ENCODE data around the gene RERE. TPM values are rescaled to one million over a fixed set of nuclear protein-coding genes. Genes with fewer than 3 reads are reported as not detected.

Gene RERE
- total RNA-seq, 2 donors from 2014 or later: 48.0 to 50.5 TPM

GRCh38 chr1:8435569-8436071 is 381.8 kb downstream of the RERE start:
- ATAC-seq (replicated peaks): no peak
- no peaks in the 10 kb centered on the region for H3K36me3 Mint-ChIP-seq (ENCODE audit: low read depth)
- H3K4me1 Mint-ChIP-seq: peaks cover 17% of the 10 kb centered on the region
- H3K27ac Mint-ChIP-seq: no peak overlapping the region
- H3K9me3 Mint-ChIP-seq: no peaks in the 10 kb centered on the region
- H3K4me3 Mint-ChIP-seq: no peak overlapping the region
- no peaks in the 10 kb centered on the region for H3K27me3 Mint-ChIP-seq

GRCh38 chr1:8434101-8434500 is 383.3 kb downstream of the RERE start:
- no peaks in the 10 kb centered on the region for H3K9me3 Mint-ChIP-seq
- no peak overlapping the region for H3K27ac Mint-ChIP-seq
- no peaks in the 10 kb centered on the region for H3K27me3 Mint-ChIP-seq
- H3K4me1 Mint-ChIP-seq: peaks cover 22% of the 10 kb centered on the region
- ATAC-seq (replicated peaks): no peak
- no peak overlapping the region for H3K4me3 Mint-ChIP-seq
- H3K36me3 Mint-ChIP-seq (ENCODE audit: low read depth): no peaks in the 10 kb centered on the region

GRCh38 chr1:8431784-8432183 is 385.7 kb downstream of the RERE start:
- peak overlapping the region; percentile 80 for H3K27ac Mint-ChIP-seq
- peaks cover 35% of the 10 kb centered on the region for H3K4me1 Mint-ChIP-seq
- H3K27me3 Mint-ChIP-seq: no peaks in the 10 kb centered on the region
- no peak overlapping the region for H3K4me3 Mint-ChIP-seq
- no peaks in the 10 kb centered on the region for H3K9me3 Mint-ChIP-seq
- no peak for ATAC-seq (replicated peaks)
- H3K36me3 Mint-ChIP-seq (ENCODE audit: low read depth): no peaks in the 10 kb centered on the region

- H3K4me3 Mint-ChIP-seq: peak overlapping the region; percentile 66
- no peaks in the 10 kb centered on the region for H3K9me3 Mint-ChIP-seq
- H3K27ac Mint-ChIP-seq: peak overlapping the region; percentile 80
- no peaks in the 10 kb centered on the region for H3K36me3 Mint-ChIP-seq (ENCODE audit: low read depth)
- H3K4me1 Mint-ChIP-seq: peaks cover 40% of the 10 kb centered on the region
- ATAC-seq (replicated peaks): peak; percentile 50
- H3K27me3 Mint-ChIP-seq: no peaks in the 10 kb centered on the region
Observed at GRCh38 chr1:8431019-8431418, 386.4 kb downstream of the RERE start.

- Mint-ChIP-seq H3K9me3 (no peaks in the 10 kb centered on the region), H3K4me3 (peak overlapping the region; percentile 66), H3K36me3 (ENCODE audit: low read depth) (no peaks in the 10 kb centered on the region), H3K4me1 (peaks cover 43% of the 10 kb centered on the region), H3K27ac (peak overlapping the region; percentile 80), H3K27me3 (no peaks in the 10 kb centered on the region)
- ATAC-seq (replicated peaks): peak; percentile 85
Observed at GRCh38 chr1:8430476-8430875, 387.0 kb downstream of the RERE start.

- ATAC-seq (replicated peaks): no peak
- Mint-ChIP-seq H3K27me3 (no peaks in the 10 kb centered on the region), H3K9me3 (no peaks in the 10 kb centered on the region), H3K36me3 (ENCODE audit: low read depth) (no peaks in the 10 kb centered on the region), H3K4me3 (no peak overlapping the region), H3K27ac (no peak overlapping the region), H3K4me1 (peaks cover 51% of the 10 kb centered on the region)
Observed at GRCh38 chr1:8429549-8430110, 387.8 kb downstream of the RERE start.

GRCh38 chr1:8428441-8428840 is 389.0 kb downstream of the RERE start:
- Mint-ChIP-seq H3K9me3 (no peaks in the 10 kb centered on the region), H3K27me3 (no peaks in the 10 kb centered on the region), H3K36me3 (ENCODE audit: low read depth) (no peaks in the 10 kb centered on the region), H3K4me3 (peak overlapping the region; percentile 49), H3K4me1 (peaks cover 57% of the 10 kb centered on the region), H3K27ac (no peak overlapping the region)
- no peak for ATAC-seq (replicated peaks)

GRCh38 chr1:8427986-8428385 is 389.5 kb downstream of the RERE start:
- peak overlapping the region; percentile 49 for H3K4me3 Mint-ChIP-seq

GRCh38 chr1:8427493-8427892 is 389.9 kb downstream of the RERE start:
- ATAC-seq (replicated peaks): no peak
- no peaks in the 10 kb centered on the region for H3K9me3 Mint-ChIP-seq
- H3K27me3 Mint-ChIP-seq: no peaks in the 10 kb centered on the region
- peak overlapping the region; percentile 79 for H3K27ac Mint-ChIP-seq
- H3K36me3 Mint-ChIP-seq (ENCODE audit: low read depth): no peaks in the 10 kb centered on the region
- peak overlapping the region; percentile 49 for H3K4me3 Mint-ChIP-seq
- peaks cover 57% of the 10 kb centered on the region for H3K4me1 Mint-ChIP-seq

More at GRCh38 chr1:8427986-8428385, 389.5 kb downstream of the RERE start:
- no peak for ATAC-seq (replicated peaks)
- no peaks in the 10 kb centered on the region for H3K27me3 Mint-ChIP-seq
- no peaks in the 10 kb centered on the region for H3K9me3 Mint-ChIP-seq
- H3K27ac Mint-ChIP-seq: peak overlapping the region; percentile 79
- H3K36me3 Mint-ChIP-seq (ENCODE audit: low read depth): no peaks in the 10 kb centered on the region
- peaks cover 57% of the 10 kb centered on the region for H3K4me1 Mint-ChIP-seq

GRCh38 chr1:8426996-8427395 is 390.4 kb downstream of the RERE start:
- Mint-ChIP-seq H3K27me3 (no peaks in the 10 kb centered on the region), H3K27ac (peak overlapping the region; percentile 79), H3K4me1 (peaks cover 52% of the 10 kb centered on the region), H3K4me3 (peak overlapping the region; percentile 49), H3K36me3 (ENCODE audit: low read depth) (no peaks in the 10 kb centered on the region), H3K9me3 (no peaks in the 10 kb centered on the region)
- no peak for ATAC-seq (replicated peaks)

- peak overlapping the region; percentile 83 for H3K4me3 Mint-ChIP-seq
- H3K27me3 Mint-ChIP-seq: no peaks in the 10 kb centered on the region
- no peak for ATAC-seq (replicated peaks)
- peaks cover 42% of the 10 kb centered on the region for H3K4me1 Mint-ChIP-seq
- H3K27ac Mint-ChIP-seq: peak overlapping the region; percentile 91
- no peaks in the 10 kb centered on the region for H3K9me3 Mint-ChIP-seq
- H3K36me3 Mint-ChIP-seq (ENCODE audit: low read depth): no peaks in the 10 kb centered on the region
Observed at GRCh38 chr1:8425781-8426161, 391.7 kb downstream of the RERE start.

GRCh38 chr1:8425150-8425780 is 392.2 kb downstream of the RERE start:
- Mint-ChIP-seq H3K9me3 (no peaks in the 10 kb centered on the region), H3K4me1 (peaks cover 37% of the 10 kb centered on the region), H3K36me3 (ENCODE audit: low read depth) (no peaks in the 10 kb centered on the region), H3K4me3 (peak overlapping the region; percentile 83), H3K27me3 (no peaks in the 10 kb centered on the region), H3K27ac (peak overlapping the region; percentile 91)
- peak; percentile 11 for ATAC-seq (replicated peaks)

GRCh38 chr1:8424539-8425116 is 392.8 kb downstream of the RERE start:
- no peaks in the 10 kb centered on the region for H3K27me3 Mint-ChIP-seq
- no peaks in the 10 kb centered on the region for H3K36me3 Mint-ChIP-seq (ENCODE audit: low read depth)
- H3K4me1 Mint-ChIP-seq: peaks cover 35% of the 10 kb centered on the region
- no peaks in the 10 kb centered on the region for H3K9me3 Mint-ChIP-seq
- peak overlapping the region; percentile 83 for H3K4me3 Mint-ChIP-seq
- peak overlapping the region; percentile 91 for H3K27ac Mint-ChIP-seq
- ATAC-seq (replicated peaks): no peak

GRCh38 chr1:8423692-8424538 is 393.5 kb downstream of the RERE start:
- Mint-ChIP-seq H3K27me3 (no peaks in the 10 kb centered on the region), H3K27ac (peak overlapping the region; percentile 91)

More at GRCh38 chr1:8423692-8424538, 393.5 kb downstream of the RERE start:
- H3K4me1 Mint-ChIP-seq: peaks cover 36% of the 10 kb centered on the region
- ATAC-seq (replicated peaks): peak; percentile 69
- no peaks in the 10 kb centered on the region for H3K36me3 Mint-ChIP-seq (ENCODE audit: low read depth)
- peak overlapping the region; percentile 83 for H3K4me3 Mint-ChIP-seq
- H3K9me3 Mint-ChIP-seq: no peaks in the 10 kb centered on the region
